Measurements from ENCODE around the gene GSG1L. TPM values are rescaled to one million over a fixed set of nuclear protein-coding genes. Genes with fewer than 3 reads are reported as not detected.
"Not testable (repeated sequence)": the region's sequence is repeated elsewhere in the genome, so short reads cannot be mapped to it uniquely, and the experiment has no call there.

Gene GSG1L
- total RNA-seq, 4 donors from 2014 or later = not detected

- DNase-seq (ENCODE audit: low spot score) = no peak
- no peak for TF ChIP-seq CTCF (IDR thresholded peaks at IDR 0.05)
- ATAC-seq (ENCODE audit: low FRiP score) = no peak
These were observed 317.2 kb downstream of the GSG1L start for GRCh38 chr16:27746076-27746855.

- ATAC-seq (ENCODE audit: low FRiP score) (no peak), DNase-seq (ENCODE audit: low spot score) (no peak)
- TF ChIP-seq CTCF (IDR thresholded peaks at IDR 0.05) = no peak
These were observed 318.2 kb downstream of the GSG1L start for GRCh38 chr16:27745348-27745747.

- no peak for ATAC-seq (ENCODE audit: low FRiP score)
- no peak for TF ChIP-seq CTCF (IDR thresholded peaks at IDR 0.05)
These were observed 319.6 kb downstream of the GSG1L start for GRCh38 chr16:27743963-27744362.

GRCh38 chr16:27743001-27743400, 320.5 kb downstream of the GSG1L start:
- not testable (repeated sequence) for ATAC-seq (ENCODE audit: low FRiP score); DNase-seq (ENCODE audit: low spot score)

More at GRCh38 chr16:27743963-27744362, 319.6 kb downstream of the GSG1L start:
- DNase-seq (ENCODE audit: low spot score) = no peak

GRCh38 chr16:27742333-27742732, 321.2 kb downstream of the GSG1L start:
- DNase-seq (ENCODE audit: low spot score) (no peak), ATAC-seq (ENCODE audit: low FRiP score) (no peak)
- no peak for TF ChIP-seq CTCF (IDR thresholded peaks at IDR 0.05)

GRCh38 chr16:27740496-27741201, 322.9 kb downstream of the GSG1L start:
- TF ChIP-seq CTCF (IDR thresholded peaks at IDR 0.05) = no peak
- DNase-seq (ENCODE audit: low spot score) = no peak
- no peak for ATAC-seq (ENCODE audit: low FRiP score)

- no peak for TF ChIP-seq CTCF (IDR thresholded peaks at IDR 0.05)
- DNase-seq (ENCODE audit: low spot score) (no peak), ATAC-seq (ENCODE audit: low FRiP score) (no peak)
These were observed 323.7 kb downstream of the GSG1L start for GRCh38 chr16:27739606-27740357.

Measured in omental fat pad (tissue), 4 donors.